GM18858 (cell line): ENCODE data around the gene MYH13.

ENCODE experiments used
- ATAC-seq: cut with Tn5 transposase; IDR thresholded peaks from one replicate; pipeline ENCODE4 v1.9.1; 2021; ENCODE audit not compliant: unreplicated experiment

The MYH13 gene

DNA sequence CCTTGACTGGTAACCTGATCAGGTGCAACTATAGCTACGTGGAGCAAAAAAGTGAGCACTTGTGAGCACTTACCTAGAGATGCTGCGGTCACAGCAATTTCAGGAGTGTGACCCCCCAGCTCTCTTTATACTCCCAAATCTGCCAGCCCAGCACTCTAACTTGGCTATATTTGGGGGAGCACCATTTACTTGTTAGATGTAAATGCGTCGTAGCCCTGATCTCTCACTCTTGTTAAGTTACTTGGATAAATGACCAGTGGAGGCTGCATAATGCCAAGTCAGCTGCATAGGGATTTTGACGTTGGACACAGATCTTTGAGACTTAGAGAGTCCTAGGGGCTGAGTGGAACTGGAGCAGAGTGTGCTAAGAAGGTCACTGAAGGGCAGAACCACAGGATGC is at the start of gene MYH13:
MYH13 (minus strand) TSS at position 101 of the 400 bp plus-strand sequence. CDS start 8,476 bp downstream, outside the sequence.
- no peak for ATAC-seq

DNA sequence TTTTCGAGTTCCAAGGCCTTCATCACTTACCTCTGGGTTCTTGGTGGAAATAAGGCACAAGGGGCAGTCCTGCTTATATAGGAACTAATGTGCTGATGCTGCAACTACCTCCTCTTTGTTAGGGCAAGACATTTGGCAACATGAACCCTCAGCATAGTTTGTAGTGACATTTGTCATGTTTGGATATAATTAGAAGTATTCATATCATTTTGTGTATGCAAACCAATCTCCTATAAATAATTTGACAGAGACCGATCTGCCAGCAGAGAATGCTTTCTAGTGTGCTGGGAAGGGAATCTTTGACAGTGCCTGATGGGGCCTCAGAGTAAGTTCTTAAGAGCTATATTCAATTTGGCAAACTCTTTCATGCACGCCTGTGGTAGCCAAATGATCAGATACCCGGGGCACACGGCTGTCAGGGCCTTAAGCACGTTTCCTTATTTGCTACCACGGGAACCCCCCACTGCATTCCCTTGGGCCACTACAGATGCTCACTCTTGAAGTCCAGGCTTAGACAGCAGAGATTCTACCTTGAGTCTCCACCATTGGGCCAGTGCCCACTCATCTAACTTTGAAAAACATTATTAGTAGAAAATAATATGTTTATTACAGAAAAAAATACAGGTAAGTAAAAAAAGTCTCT is 49.2 kb upstream of the MYH13 start, which contains the start of gene MYH8:
MYH8 (minus strand) TSS at position 51 of the 643 bp plus-strand sequence. CDS start 1,723 bp downstream, outside the sequence.
- no peak for ATAC-seq

DNA sequence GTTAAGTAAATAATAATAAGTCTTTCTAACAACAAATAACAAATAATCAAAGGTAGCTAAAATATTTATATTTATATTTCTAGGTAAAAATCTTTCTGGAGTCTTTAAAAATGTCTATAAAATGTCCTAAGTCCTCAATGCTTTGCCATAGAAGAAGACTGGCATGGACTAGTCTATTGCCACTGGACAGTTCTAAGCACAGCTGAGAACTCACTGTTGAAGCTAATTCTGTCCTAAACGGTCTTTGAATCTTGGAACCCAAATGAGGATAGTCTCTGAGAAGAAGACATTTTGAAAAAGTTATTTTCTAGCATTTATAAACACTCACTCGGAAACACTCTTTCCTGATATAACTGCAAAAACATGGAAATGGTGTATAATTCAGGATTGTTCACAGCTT is 48.4 kb upstream of the MYH13 start:
- ATAC-seq: no peak

- no peak for ATAC-seq
Observed at GRCh38 chr17:10420811-10421210, 48.0 kb upstream of the MYH13 start.

- no peak for ATAC-seq
Observed at GRCh38 chr17:10417431-10417830, 44.6 kb upstream of the MYH13 start.

GRCh38 chr17:10415161-10415560 is 42.4 kb upstream of the MYH13 start:
- no peak for ATAC-seq

- ATAC-seq: no peak
Observed at GRCh38 chr17:10403589-10403988, 30.8 kb upstream of the MYH13 start.

- ATAC-seq: no peak
Observed at GRCh38 chr17:10398352-10398751, 25.5 kb upstream of the MYH13 start.

GRCh38 chr17:10396524-10397163 is 23.8 kb upstream of the MYH13 start:
- ATAC-seq: no peak

DNA sequence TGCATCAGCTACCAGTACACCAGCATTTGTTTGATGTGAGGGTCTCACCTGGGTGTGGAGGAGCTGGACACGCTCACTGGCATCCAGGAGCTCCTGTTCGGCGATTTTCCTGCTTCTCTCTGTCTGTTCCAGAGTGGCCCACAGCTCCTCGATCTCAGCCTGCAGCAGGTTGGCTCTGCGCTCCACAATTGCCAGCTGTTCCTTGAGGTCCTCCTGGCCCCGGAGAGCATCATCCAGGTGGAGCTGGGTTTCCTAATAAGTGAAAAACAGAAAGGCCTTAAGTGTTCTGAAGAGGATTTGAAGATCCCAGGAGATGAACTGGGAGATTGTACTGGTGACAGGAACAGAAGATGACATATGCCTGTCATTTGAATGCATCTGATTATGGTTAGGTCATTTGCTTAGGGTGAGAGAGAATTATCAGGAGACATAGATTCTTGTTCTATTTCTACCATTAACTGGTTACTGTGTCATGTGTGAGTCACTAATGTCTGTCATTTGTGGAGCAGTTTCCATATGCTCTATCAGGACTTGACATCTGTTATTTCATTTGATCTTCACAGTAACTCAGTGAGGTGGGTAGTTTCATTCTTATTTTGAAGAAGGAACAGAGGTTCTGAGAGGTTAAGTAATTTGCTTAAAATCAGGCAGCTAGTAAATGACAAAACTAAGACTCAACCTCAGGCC is 21.5 kb upstream of the MYH13 start:
- peak; percentile 62 for ATAC-seq

GRCh38 chr17:10392880-10393279 is 20.1 kb upstream of the MYH13 start:
- ATAC-seq: no peak

- no peak for ATAC-seq
Observed at GRCh38 chr17:10385871-10386270, 13.1 kb upstream of the MYH13 start.

DNA sequence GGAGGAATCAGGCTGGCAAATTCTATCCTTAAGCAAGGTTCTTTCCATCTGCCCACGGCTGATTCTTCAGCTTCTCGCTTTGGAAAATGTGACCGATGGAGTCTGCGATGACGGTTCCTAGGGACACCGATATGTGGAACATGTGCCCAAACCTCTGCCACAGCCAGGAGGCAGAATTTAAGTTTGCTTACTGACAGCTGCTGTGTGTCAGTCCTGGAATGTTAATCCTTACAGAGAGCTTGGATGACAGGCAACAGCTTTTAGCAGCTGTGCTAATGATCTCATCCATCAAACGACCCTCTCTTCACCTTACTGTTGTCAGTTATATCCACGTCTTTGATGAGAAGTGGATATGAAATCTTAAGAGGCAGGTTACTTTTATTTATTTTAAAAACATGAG is 11.4 kb upstream of the MYH13 start:
- ATAC-seq: no peak

GRCh38 chr17:10380631-10381408 is 8.0 kb upstream of the MYH13 start:
- ATAC-seq: no peak

DNA sequence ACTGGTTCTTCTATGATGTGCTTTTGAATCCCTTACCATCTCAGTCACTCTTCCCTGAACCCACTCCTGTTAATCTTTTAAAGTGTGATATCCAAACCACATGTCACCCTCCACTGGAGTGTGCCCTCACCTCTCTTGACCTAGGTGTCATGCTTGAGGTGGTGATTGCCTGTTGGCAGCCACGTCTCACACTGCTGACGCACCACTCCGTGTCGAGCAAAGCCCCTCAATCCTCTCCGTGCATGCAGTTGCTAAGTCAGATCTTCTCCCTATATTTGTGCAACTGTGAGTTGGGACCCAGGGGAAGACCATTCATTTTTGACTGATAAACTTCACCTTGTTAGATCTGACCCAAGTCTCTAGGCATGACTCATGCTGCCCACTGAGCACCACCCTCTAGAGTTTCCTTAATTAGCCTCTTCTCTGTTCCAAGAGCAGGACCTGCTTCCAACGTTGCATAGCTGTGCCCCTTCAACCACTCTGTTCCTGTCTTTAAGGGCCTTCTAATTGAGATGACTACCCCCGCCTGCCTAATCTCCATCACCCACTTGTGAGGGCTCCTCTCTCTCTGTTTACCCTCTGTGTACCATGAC is 2.7 kb downstream of the MYH13 start:
- ATAC-seq: no peak

DNA sequence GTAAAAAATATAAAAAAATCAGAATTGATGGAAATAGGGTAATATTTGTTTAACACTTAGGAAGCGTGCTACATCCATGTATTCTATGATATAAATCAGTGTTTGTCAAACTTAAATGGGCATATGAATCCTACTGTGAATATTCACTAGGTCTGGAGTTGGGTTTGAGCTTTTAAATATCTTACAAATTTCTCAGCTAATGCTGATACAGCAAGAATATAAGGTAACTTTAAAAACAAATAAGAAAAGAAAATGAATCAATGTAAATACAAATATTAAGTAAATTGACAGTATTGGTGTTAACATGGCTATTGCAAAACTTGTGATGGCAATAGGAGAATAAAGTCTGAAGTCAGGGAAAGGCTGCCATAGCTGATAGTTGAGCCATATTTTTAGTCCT is 3.6 kb downstream of the MYH13 start:
- ATAC-seq: no peak

GRCh38 chr17:10368561-10368960 is 4.2 kb downstream of the MYH13 start:
- ATAC-seq: no peak

DNA sequence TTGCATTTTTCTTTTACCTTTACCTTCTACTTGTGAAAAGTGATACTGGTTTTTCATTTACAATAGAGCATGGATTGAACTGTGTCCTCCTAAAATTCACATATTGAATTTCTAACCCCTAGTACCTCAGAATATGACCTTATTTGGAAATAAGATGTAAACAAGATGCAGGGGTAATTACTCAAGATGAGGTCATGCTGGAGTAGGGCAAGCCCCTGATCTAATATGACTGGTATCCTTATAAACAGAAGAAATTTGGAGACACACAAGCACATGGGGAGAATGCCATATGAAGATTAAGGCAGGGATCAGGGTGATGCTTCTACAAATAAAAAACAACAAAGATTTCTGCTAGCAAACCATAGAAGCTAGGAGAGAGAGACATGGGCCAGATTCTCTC is 12.2 kb downstream of the MYH13 start:
- no peak for ATAC-seq

- no peak for ATAC-seq
Observed at GRCh38 chr17:10357768-10358167, 15.0 kb downstream of the MYH13 start.

- no peak for ATAC-seq
Observed at GRCh38 chr17:10354651-10355050, 18.2 kb downstream of the MYH13 start.

GRCh38 chr17:10352893-10353292 is 19.9 kb downstream of the MYH13 start:
- ATAC-seq: no peak
